NCI-H446 treated with DMSO at 0.1 percent for 48 hours (cell line): ENCODE data around the gene LRRC8D.

Experiments
- DNase-seq: peaks from one replicate; lab custom pipeline; 2025; lab: John Stamatoyannopoulos, UW

LRRC8D gene

GRCh38 chr1:89807503-89807902 is 13.3 kb upstream of the LRRC8D start:
- DNase-seq = no peak

GRCh38 chr1:89807983-89808382 is 12.8 kb upstream of the LRRC8D start:
- no peak for DNase-seq

DNA sequence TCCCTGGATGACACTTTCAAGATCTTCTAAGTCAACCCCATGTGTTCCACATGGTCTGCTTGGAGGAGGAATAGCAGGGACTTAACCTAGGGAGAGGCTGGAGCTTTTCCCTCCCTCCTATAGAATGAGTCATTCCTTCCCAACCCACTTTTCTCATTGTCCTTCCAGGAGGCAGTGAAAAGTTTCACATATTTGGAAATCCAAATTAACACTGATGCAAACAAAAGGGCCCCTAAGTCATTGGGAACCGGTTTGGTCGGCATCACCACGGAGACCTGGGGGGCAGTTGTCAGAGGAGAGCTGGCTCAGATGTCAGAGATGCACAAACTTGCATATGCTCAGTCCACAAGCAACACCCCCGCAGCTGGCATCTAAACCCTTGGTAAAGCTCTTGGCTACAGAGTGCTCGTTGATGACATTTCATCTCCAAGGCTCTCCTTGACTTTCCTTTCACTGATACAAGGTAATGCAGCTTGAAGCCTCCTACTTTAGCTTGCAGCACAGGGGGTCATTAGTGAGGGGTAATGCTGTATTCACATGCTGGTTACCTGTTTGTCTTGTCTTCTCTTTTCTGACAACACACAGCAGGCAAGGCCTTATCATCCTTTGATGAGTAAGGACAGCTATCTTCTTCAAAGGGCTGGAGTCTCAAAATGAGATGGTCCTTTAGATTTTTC is 12.3 kb upstream of the LRRC8D start:
- DNase-seq = no peak

GRCh38 chr1:89809556-89809955 is 11.3 kb upstream of the LRRC8D start:
- no peak for DNase-seq

- DNase-seq = no peak
Measured at GRCh38 chr1:89810302-89810701, 10.5 kb upstream of the LRRC8D start.

DNA sequence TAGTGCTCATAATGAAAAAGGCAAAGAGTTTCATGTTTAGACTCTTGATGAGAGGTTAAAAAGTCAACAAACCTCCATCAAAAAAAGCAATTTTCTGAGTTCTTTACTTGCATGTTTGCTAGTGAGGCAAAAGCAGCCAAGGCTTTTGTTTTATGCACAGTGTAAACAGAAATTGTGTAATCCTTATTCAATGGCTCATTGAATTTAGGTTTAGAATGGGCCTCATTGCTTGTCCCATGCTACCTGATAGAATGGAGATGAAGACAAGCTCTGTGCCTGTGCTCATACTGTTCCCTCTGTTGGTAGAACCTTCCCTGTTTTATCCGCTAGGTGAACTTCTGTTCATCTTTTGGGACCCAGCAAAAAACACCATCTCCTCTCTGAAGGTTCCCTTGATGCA is 10.0 kb upstream of the LRRC8D start:
- DNase-seq = no peak

DNA sequence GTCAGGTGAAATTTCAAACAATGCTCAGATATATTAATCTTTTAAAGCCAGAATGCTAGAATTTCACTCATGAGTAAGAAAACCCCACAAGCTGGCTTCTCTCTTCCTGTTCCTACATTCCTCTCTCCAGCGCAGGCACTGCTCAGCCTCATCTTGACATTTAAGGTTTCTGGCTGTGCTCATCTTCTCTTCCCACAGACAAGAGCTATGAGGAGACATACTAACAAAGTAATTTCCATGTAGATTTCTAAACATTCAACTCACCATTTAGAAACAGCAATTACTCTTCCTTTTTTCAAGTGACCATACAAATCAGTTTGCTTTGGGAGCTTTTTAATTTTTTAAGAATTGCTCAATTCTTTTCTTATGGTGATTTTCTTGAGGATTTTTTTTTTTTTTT is 7.8 kb upstream of the LRRC8D start:
- no peak for DNase-seq

GRCh38 chr1:89815040-89815439 is 5.8 kb upstream of the LRRC8D start:
- no peak for DNase-seq

GRCh38 chr1:89815611-89816010 is 5.2 kb upstream of the LRRC8D start:
- DNase-seq = no peak

DNA sequence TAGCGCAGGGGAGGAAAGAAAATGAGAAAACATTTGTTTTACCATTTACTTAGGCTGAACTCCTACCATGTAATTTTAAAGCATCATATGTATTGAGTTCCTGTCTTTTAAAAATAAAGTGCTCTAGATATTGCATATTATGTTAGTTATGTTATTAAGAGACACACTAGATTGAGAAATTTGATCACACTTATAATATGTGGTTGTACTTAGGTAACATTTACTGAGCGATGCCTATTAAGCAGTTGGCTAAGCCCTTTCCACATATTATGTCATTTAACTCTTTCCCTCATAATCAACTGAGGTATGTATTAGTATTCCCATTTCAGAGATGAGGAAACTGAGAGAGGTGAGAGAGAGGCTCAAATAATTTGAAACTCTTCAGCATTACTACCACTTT is 4.5 kb upstream of the LRRC8D start:
- no peak for DNase-seq

GRCh38 chr1:89821322-89822108 is 683 bp downstream of the LRRC8D start:
- no peak for DNase-seq

GRCh38 chr1:89822109-89822962 is 1.5 kb downstream of the LRRC8D start:
- DNase-seq = no peak

GRCh38 chr1:89822999-89823628 is 2.3 kb downstream of the LRRC8D start:
- DNase-seq = peak; percentile 7

DNA sequence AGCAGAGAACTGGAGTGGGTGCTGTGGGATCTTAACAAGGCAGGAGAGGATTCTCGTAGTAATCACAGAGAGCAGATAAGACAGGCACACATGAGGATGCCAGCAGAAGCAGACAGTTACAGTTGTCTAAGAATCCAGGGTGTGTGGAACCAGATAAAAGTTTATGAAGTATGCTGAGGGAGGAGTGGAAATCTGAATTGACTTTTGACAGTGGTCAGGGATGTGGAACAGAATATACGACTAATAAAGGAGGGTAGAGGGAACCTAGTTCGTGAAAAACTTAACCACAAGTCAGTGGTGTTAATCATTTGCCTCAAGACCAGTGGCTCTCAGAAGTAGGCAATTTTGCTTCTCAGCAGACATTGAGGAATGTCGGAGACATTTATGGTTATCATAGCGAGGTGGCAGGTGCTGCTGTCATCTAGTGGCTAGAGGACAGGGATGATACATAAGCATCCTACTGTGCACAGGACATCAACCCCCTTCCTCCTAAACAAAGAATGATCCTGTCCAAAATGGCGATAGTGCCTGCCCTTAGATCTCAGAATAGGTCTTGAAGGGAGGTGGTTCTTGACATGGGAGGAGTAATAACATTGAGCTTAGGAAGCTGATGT is 3.0 kb downstream of the LRRC8D start:
- no peak for DNase-seq

DNA sequence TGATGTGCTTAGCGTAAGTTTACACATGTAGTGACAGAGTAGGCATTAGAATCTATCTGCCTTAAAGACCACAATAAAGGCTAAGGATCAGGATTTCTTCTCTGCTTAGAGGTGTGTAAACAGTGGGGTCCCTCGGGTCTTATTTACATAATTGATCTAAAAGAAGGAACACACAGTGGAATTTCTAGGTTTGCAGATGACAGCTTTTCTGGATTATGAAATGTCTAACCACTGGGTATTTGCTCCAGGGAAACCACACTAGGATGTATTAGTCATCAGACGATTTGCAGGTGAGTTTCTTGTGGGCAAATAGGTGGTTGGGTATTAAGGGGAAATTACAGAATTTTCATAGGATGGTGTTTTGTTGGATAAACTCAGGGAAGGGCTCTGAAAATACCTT is 5.8 kb downstream of the LRRC8D start:
- no peak for DNase-seq

DNA sequence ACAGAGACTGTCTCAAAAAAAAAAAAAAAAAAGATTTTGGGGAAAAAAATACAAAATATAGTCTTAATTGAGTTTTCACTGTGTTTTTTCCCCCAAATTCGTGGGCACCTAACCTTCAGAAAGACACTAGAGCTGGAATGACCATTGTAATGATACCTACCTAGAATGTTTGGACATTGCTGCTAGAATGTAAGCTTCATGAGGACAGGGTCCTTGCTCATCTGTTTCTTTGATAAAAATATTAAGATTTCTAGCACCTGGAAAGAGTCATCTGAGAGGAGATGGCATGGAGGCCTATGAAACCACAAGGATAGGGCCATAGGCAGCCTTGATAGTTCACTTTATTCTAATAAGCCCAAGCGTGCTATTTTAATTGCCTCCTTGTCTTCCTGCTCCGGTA is 6.5 kb downstream of the LRRC8D start:
- DNase-seq = no peak

GRCh38 chr1:89827902-89828301 is 7.1 kb downstream of the LRRC8D start:
- no peak for DNase-seq

DNA sequence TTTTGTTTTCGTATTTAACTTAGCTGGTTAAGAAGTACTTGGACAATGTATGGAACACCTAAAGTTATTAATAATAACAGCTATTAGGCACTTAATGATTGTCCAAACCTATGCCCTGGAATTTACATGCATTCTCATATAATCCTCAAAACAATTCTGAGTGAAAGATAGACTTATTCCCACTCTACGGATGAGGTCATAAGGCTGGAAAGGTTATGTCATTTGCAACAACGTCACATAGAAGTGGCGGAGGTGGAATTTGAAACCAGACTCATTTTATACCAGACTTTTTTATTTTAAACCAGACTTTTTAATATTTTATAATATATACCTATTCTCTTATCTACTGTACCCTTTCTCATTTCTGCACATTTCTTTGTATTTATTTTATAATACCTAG is 8.4 kb downstream of the LRRC8D start:
- DNase-seq = no peak

GRCh38 chr1:89831462-89832120 is 10.8 kb downstream of the LRRC8D start:
- no peak for DNase-seq

GRCh38 chr1:89832496-89833127 is 11.8 kb downstream of the LRRC8D start:
- no peak for DNase-seq
